ENCODE results near the gene PALM. TPM values are rescaled to one million over a fixed set of nuclear protein-coding genes. Genes with fewer than 3 reads are reported as not detected.

Gene PALM
- not detected for total RNA-seq

GRCh38 chr19:708154-709143, at the start of gene PALM:
PALM (plus strand) TSS chr19:708935; CDS start chr19:709147, 212 bp downstream.

GRCh38 chr19:662962-663681, 45.6 kb upstream of the PALM start, which contains the start of gene RNF126:
RNF126 (minus strand) TSS chr19:663214; CDS start chr19:663121, 93 bp downstream.

GRCh38 chr19:676339-677105, 32.2 kb upstream of the PALM start, which contains the start of gene FSTL3:
FSTL3 (plus strand) TSS chr19:676392; CDS start chr19:676424, 32 bp downstream.

GRCh38 chr19:695352-695949, 13.3 kb upstream of the PALM start, which contains the start of gene PRSS57:
PRSS57 (minus strand) TSS chr19:695452; CDS start chr19:695430, 22 bp downstream.

GRCh38 chr19:750640-751423, 42.1 kb downstream of the PALM start, which contains the start of gene MISP:
MISP (plus strand) TSS chr19:751112; CDS start chr19:756947, 5,835 bp downstream.

GRCh38 chr19:796692-797527, 88.2 kb downstream of the PALM start, which contains the start of gene PTBP1:
PTBP1 (plus strand) TSS chr19:797452; CDS start chr19:797498, 46 bp downstream.

Other genes with a start within 250 kb of the PALM start
- gene SHC2, start 247.9 kb upstream of the PALM start, total RNA-seq = not detected
- under 1 TPM; 0.26 to 0.53 TPM for gene MADCAM1, start 212.4 kb upstream of the PALM start, total RNA-seq
- gene TPGS1, start 201.4 kb upstream of the PALM start, total RNA-seq = 10 to 100 TPM; 28.3 to 31.9 TPM
- 10 to 100 TPM; 50.5 to 51.4 TPM for gene CDC34, start 177.2 kb upstream of the PALM start, total RNA-seq
- gene GZMM, start 164.9 kb upstream of the PALM start, total RNA-seq = 10 to 100 TPM; 49.7 to 52.1 TPM
- 100 to 1,000 TPM; 192 to 193 TPM for gene BSG, start 136.3 kb upstream of the PALM start, total RNA-seq
- gene HCN2, start 119.1 kb upstream of the PALM start, total RNA-seq = 1 to 10 TPM; 5.2 to 5.6 TPM
- 10 to 100 TPM; 51.6 to 54.5 TPM for gene POLRMT, start 75.4 kb upstream of the PALM start, total RNA-seq
- gene FGF22, start 69.1 kb upstream of the PALM start, total RNA-seq = not detected
- 10 to 100 TPM; 76.1 to 78.9 TPM for gene RNF126, start 45.7 kb upstream of the PALM start, total RNA-seq
- 1 to 10 TPM; 3.6 to 3.9 TPM for gene FSTL3, start 32.5 kb upstream of the PALM start, total RNA-seq
- gene PRSS57, start 13.5 kb upstream of the PALM start, total RNA-seq = not detected
- gene MISP, start 42.2 kb downstream of the PALM start, total RNA-seq = not detected
- gene PTBP1, start 88.5 kb downstream of the PALM start, total RNA-seq = 100 to 1,000 TPM; 385 to 395 TPM
- not detected for gene PLPPR3, start 113.0 kb downstream of the PALM start, total RNA-seq
- not detected for gene AZU1, start 118.9 kb downstream of the PALM start, total RNA-seq
- not detected for gene PRTN3, start 132.1 kb downstream of the PALM start, total RNA-seq
- not detected for gene ELANE, start 143.4 kb downstream of the PALM start, total RNA-seq
- gene CFD, start 150.7 kb downstream of the PALM start, total RNA-seq = 1 to 10 TPM; 3.4 to 3.6 TPM
- gene MED16, start 184.3 kb downstream of the PALM start, total RNA-seq = 10 to 100 TPM; 60.6 to 64.3 TPM
- not detected for gene RNU6-9, start 184.5 kb downstream of the PALM start, total RNA-seq
- 100 to 1,000 TPM; 122 to 128 TPM for gene R3HDM4, start 204.3 kb downstream of the PALM start, total RNA-seq
- gene KISS1R, start 208.4 kb downstream of the PALM start, total RNA-seq = 1 to 10 TPM; 2.5 to 3.1 TPM
- gene ARID3A, start 217.1 kb downstream of the PALM start, total RNA-seq = 10 to 100 TPM; 30.3 to 30.7 TPM

Measured in activated naive CD4-positive, alpha-beta T cell treated with anti-CD3 and anti-CD28 coated beads, Interleukin-2, amount 10 ng/mL, durations not matched to agents 5 hours and 36 hours (primary cell).